H1 (cell line): ENCODE measurements around the gene STXBP5. TPM values are rescaled to one million over a fixed set of nuclear protein-coding genes. Genes with fewer than 3 reads are reported as not detected.

Experiments
- PHF8 ChIP-seq: fragments of 200-600 bp; sonication (generic); conservative IDR thresholded peaks from 2 replicates; pipeline ENCODE4 v1.7.1; 2012; ENCODE audit warnings: low read depth, mild to moderate bottlenecking, inconsistent platforms, low read length, moderate library complexity
- RBBP5 ChIP-seq: IDR thresholded peaks from 2 replicates; pipeline ENCODE4 v1.7.1; 2012; ENCODE audit warnings: low read depth, mild to moderate bottlenecking, inconsistent platforms, low read length, moderate library complexity, borderline replicate concordance
- RXRA ChIP-seq: IDR thresholded peaks from 2 replicates; pipeline ENCODE4 v1.6.1; 2011; ENCODE audit warnings: low read depth, mild to moderate bottlenecking, low read length, moderate library complexity; ENCODE audit not compliant: insufficient read depth
- TBP ChIP-seq: IDR thresholded peaks from 2 replicates; pipeline ENCODE4 v1.6.1; 2011; ENCODE audit warnings: low read depth, low read length, improper control_type of control experiment
- polyA plus RNA-seq, 7 experiments: library from polyadenylated mRNA; depleted of rRNA in 3 of 7; stranded (reverse) in 5 of 7; unstranded in 2 of 7; fragments of >200 nt in 5 of 7; fragments of 200-250 nt in 2 of 7; gene quantifications; 1 replicate in 5 of 7; 2 replicates in 1 of 7; 4 replicates in 1 of 7; pipeline versions ENCODE4 v1.2.1 to v1.2.3, GENCODE V29; 2011 to 2013; ENCODE audit warnings: missing spikeins in 2 of 7, mixed read lengths in 2 of 7
- total RNA-seq: library from RNA; stranded (reverse); fragmentation: NEBNext Ultra II Directional; extraction: Animal tissue kit (Norgen Biotek cat#: 25700); gene quantifications from 2 replicates; pipeline ENCODE4 v1.2.1, GENCODE V29; 2021
- TF ChIP-seq, protein P1 (sequence below), 3 experiments: IDR thresholded peaks; 1 replicate in 2 of 3; 2 replicates in 1 of 3; pipeline versions ENCODE4 v1.5.1 to v1.6.1; 2011; ENCODE audit warnings: low read length in 3 of 3, mild to moderate bottlenecking in 3 of 3, inconsistent platforms in 2 of 3, low read depth in 1 of 3, moderate library complexity in 1 of 3; ENCODE audit not compliant: insufficient read depth in 1 of 3; ENCODE audit errors: control extremely low read depth in 1 of 3
- TF ChIP-seq, protein P2 (sequence below): fragments of 300-600 bp; sonication (generic); IDR thresholded peaks from 2 replicates; pipeline ENCODE4 v1.7.1; 2012; ENCODE audit warnings: low read length, moderate library complexity, mild to moderate bottlenecking, inconsistent platforms; ENCODE audit not compliant: insufficient replicate concordance

STXBP5 gene
- total and polyA plus RNA-seq, 2 of the 8 experiments (the other 6 are each of a cell fraction or from before 2014, with no cell fraction given), result 2.7 to 10.8 TPM

DNA sequence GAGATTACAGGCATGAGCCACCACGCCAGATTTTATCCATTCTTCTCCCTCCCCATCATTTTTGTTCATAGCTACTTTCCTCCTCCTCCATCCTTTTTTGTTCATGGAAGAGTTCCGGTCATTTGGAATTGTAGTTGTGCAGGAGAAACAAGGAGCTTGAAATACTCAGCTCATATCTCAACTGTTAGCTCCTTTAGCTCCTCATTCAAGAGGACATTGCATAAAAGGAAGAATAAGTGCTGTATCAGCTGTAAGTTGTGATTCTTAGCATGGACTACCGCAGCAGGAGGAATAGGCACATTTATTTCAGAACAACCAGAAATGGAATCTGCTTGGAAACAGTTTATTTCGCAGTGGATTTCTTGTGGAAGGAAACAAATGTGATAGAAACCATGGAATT is 7.6 kb downstream of the STXBP5 start (continued):
- TF ChIP-seq, protein P1, sequence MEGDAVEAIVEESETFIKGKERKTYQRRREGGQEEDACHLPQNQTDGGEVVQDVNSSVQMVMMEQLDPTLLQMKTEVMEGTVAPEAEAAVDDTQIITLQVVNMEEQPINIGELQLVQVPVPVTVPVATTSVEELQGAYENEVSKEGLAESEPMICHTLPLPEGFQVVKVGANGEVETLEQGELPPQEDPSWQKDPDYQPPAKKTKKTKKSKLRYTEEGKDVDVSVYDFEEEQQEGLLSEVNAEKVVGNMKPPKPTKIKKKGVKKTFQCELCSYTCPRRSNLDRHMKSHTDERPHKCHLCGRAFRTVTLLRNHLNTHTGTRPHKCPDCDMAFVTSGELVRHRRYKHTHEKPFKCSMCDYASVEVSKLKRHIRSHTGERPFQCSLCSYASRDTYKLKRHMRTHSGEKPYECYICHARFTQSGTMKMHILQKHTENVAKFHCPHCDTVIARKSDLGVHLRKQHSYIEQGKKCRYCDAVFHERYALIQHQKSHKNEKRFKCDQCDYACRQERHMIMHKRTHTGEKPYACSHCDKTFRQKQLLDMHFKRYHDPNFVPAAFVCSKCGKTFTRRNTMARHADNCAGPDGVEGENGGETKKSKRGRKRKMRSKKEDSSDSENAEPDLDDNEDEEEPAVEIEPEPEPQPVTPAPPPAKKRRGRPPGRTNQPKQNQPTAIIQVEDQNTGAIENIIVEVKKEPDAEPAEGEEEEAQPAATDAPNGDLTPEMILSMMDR (IDR thresholded peaks at IDR 0.05; ENCODE audit: control extremely low read depth in 1 of 3, insufficient read depth in 1 of 3, low read depth in 1 of 3, low read length in 3 of 3), result no peak
- TF ChIP-seq RXRA (no peak), PHF8 (no peak), RBBP5 (no peak), TBP (no peak)
- TF ChIP-seq, protein P2, sequence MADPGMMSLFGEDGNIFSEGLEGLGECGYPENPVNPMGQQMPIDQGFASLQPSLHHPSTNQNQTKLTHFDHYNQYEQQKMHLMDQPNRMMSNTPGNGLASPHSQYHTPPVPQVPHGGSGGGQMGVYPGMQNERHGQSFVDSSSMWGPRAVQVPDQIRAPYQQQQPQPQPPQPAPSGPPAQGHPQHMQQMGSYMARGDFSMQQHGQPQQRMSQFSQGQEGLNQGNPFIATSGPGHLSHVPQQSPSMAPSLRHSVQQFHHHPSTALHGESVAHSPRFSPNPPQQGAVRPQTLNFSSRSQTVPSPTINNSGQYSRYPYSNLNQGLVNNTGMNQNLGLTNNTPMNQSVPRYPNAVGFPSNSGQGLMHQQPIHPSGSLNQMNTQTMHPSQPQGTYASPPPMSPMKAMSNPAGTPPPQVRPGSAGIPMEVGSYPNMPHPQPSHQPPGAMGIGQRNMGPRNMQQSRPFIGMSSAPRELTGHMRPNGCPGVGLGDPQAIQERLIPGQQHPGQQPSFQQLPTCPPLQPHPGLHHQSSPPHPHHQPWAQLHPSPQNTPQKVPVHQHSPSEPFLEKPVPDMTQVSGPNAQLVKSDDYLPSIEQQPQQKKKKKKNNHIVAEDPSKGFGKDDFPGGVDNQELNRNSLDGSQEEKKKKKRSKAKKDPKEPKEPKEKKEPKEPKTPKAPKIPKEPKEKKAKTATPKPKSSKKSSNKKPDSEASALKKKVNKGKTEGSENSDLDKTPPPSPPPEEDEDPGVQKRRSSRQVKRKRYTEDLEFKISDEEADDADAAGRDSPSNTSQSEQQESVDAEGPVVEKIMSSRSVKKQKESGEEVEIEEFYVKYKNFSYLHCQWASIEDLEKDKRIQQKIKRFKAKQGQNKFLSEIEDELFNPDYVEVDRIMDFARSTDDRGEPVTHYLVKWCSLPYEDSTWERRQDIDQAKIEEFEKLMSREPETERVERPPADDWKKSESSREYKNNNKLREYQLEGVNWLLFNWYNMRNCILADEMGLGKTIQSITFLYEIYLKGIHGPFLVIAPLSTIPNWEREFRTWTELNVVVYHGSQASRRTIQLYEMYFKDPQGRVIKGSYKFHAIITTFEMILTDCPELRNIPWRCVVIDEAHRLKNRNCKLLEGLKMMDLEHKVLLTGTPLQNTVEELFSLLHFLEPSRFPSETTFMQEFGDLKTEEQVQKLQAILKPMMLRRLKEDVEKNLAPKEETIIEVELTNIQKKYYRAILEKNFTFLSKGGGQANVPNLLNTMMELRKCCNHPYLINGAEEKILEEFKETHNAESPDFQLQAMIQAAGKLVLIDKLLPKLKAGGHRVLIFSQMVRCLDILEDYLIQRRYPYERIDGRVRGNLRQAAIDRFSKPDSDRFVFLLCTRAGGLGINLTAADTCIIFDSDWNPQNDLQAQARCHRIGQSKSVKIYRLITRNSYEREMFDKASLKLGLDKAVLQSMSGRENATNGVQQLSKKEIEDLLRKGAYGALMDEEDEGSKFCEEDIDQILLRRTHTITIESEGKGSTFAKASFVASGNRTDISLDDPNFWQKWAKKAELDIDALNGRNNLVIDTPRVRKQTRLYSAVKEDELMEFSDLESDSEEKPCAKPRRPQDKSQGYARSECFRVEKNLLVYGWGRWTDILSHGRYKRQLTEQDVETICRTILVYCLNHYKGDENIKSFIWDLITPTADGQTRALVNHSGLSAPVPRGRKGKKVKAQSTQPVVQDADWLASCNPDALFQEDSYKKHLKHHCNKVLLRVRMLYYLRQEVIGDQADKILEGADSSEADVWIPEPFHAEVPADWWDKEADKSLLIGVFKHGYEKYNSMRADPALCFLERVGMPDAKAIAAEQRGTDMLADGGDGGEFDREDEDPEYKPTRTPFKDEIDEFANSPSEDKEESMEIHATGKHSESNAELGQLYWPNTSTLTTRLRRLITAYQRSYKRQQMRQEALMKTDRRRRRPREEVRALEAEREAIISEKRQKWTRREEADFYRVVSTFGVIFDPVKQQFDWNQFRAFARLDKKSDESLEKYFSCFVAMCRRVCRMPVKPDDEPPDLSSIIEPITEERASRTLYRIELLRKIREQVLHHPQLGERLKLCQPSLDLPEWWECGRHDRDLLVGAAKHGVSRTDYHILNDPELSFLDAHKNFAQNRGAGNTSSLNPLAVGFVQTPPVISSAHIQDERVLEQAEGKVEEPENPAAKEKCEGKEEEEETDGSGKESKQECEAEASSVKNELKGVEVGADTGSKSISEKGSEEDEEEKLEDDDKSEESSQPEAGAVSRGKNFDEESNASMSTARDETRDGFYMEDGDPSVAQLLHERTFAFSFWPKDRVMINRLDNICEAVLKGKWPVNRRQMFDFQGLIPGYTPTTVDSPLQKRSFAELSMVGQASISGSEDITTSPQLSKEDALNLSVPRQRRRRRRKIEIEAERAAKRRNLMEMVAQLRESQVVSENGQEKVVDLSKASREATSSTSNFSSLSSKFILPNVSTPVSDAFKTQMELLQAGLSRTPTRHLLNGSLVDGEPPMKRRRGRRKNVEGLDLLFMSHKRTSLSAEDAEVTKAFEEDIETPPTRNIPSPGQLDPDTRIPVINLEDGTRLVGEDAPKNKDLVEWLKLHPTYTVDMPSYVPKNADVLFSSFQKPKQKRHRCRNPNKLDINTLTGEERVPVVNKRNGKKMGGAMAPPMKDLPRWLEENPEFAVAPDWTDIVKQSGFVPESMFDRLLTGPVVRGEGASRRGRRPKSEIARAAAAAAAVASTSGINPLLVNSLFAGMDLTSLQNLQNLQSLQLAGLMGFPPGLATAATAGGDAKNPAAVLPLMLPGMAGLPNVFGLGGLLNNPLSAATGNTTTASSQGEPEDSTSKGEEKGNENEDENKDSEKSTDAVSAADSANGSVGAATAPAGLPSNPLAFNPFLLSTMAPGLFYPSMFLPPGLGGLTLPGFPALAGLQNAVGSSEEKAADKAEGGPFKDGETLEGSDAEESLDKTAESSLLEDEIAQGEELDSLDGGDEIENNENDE, result no peak
